ENCODE results near the gene CD248.

- no peak for TF ChIP-seq CTCF (IDR thresholded peaks at IDR 0.05)
- TF ChIP-seq POLR2A (IDR thresholded peaks at IDR 0.05) = no peak
Measured at GRCh38 chr11:66363187-66363601, 46.4 kb upstream of the CD248 start.

Data from heart left ventricle (tissue), 13 donors.